IMR-90 (cell line): ENCODE data around the gene NMT1. TPM values are rescaled to one million over a fixed set of nuclear protein-coding genes. Genes with fewer than 3 reads are reported as not detected.
A peak's percentile ranks its signal among the peaks of the same experiment; 100 is the strongest.

ENCODE experiments used
- ATAC-seq: fragments of 200-7000 bp; cut with Tn5 transposase; 2 replicates; pipeline ENCODE4 v1.9.1; 2020; ENCODE audit warnings: low read depth, mild to moderate bottlenecking, moderate library complexity
- BruUV-seq: library from RNA; stranded (reverse); fragments of 400-500 nt; replicated peaks from 2 replicates; lab custom pipeline; 2021; lab: Mats Ljungman, UMichigan
- CTCF ChIA-PET: fragments of 300-600 bp; formaldehyde crosslinking; extraction: SDS; loops from one replicate; lab custom pipeline; 2021; ENCODE audit warnings: antibody characterized with exemption; lab: Yijun Ruan, JAX
- POLR2A ChIA-PET: fragments of 300-600 bp; sonication (Branson Sonifier 250); formaldehyde crosslinking; loops from one replicate; lab custom pipeline; 2022; ENCODE audit warnings: antibody characterized with exemption; ENCODE audit not compliant: unreplicated experiment; lab: Charles Lee
- DNase-seq: peaks from one replicate; pipeline ENCODE4 v3.0.0; 2013
- H2AFZ ChIP-seq: replicated peaks from 2 replicates; pipeline ENCODE3; 2013; ENCODE audit warnings: low read length, mild to moderate bottlenecking; ENCODE audit not compliant: poor library complexity
- H2AK5ac ChIP-seq: 2 replicates; pipeline ENCODE4 v1.6.1; 2013; ENCODE audit warnings: low read depth, low read length, inconsistent platforms
- H2AK9ac ChIP-seq: replicated peaks from 2 replicates; pipeline ENCODE3; 2013; ENCODE audit warnings: mild to moderate bottlenecking, low read depth, low read length, moderate library complexity; ENCODE audit not compliant: poor library complexity
- H2BK120ac ChIP-seq: 2 replicates; pipeline ENCODE4 v1.6.1; 2013; ENCODE audit warnings: low read depth, low read length, inconsistent platforms
- H2BK15ac ChIP-seq: 3 replicates; pipeline ENCODE4 v1.6.1; 2013; ENCODE audit warnings: low read depth, low read length, inconsistent platforms
- H2BK20ac ChIP-seq: 2 replicates; pipeline ENCODE4 v1.6.1; 2013; ENCODE audit warnings: low read depth, mild to moderate bottlenecking, inconsistent platforms, low read length, moderate library complexity
- H2BK5ac ChIP-seq: 2 replicates; pipeline ENCODE4 v1.6.1; 2013; ENCODE audit warnings: mild to moderate bottlenecking, low read depth, low read length, inconsistent platforms; ENCODE audit not compliant: poor library complexity, severe bottlenecking
- H3K14ac ChIP-seq: replicated peaks from 2 replicates; pipeline ENCODE4 v1.6.1; 2013; ENCODE audit warnings: low read depth, low read length, inconsistent platforms
- H3K18ac ChIP-seq: 2 replicates; pipeline ENCODE4 v1.6.1; 2013; ENCODE audit warnings: low read depth, low read length, control low read depth
- H3K23ac ChIP-seq: 2 replicates; pipeline ENCODE4 v1.6.1; 2013; ENCODE audit warnings: low read depth, low read length, inconsistent platforms
- H3K27ac ChIP-seq: 2 replicates; pipeline ENCODE4 v1.5.1; 2013; ENCODE audit warnings: mild to moderate bottlenecking, control low read depth, low read length; ENCODE audit not compliant: insufficient read depth
- H3K27me3 ChIP-seq: 2 replicates; pipeline ENCODE4 v1.6.1; 2013; ENCODE audit warnings: low read length; ENCODE audit not compliant: control insufficient read depth, insufficient read depth
- H3K36me3 ChIP-seq: 2 replicates; pipeline ENCODE4 v1.6.1; 2013; ENCODE audit warnings: low read length, mixed read lengths; ENCODE audit not compliant: control insufficient read depth, insufficient read depth
- H3K4ac ChIP-seq: 2 replicates; pipeline ENCODE4 v1.6.1; 2013; ENCODE audit warnings: low read depth, low read length, inconsistent platforms
- H3K4me1 ChIP-seq: 2 replicates; pipeline ENCODE4 v1.6.1; 2013; ENCODE audit warnings: low read length, mixed read lengths; ENCODE audit not compliant: control insufficient read depth, insufficient read depth
- H3K4me2 ChIP-seq: 2 replicates; pipeline ENCODE4 v1.6.1; 2013; ENCODE audit warnings: low read depth, mild to moderate bottlenecking, control low read depth, low read length, moderate library complexity
- H3K4me3 ChIP-seq: 2 replicates; pipeline ENCODE4 v1.5.1; 2013; ENCODE audit warnings: low read depth, mild to moderate bottlenecking, control low read depth, low read length, moderate library complexity; ENCODE audit not compliant: insufficient read depth
- H3K56ac ChIP-seq: 2 replicates; pipeline ENCODE4 v1.6.1; 2013; ENCODE audit warnings: low read length, inconsistent platforms; ENCODE audit not compliant: insufficient read depth; ENCODE audit errors: extremely low read depth
- H3K79me1 ChIP-seq, 2 experiments: 2 replicates each; pipeline ENCODE4 v1.6.1; 2013; ENCODE audit warnings: low read length in 2 of 2, inconsistent platforms in 1 of 2, low read depth in 1 of 2
- H3K9ac ChIP-seq: 2 replicates; pipeline ENCODE4 v1.6.1; 2013; ENCODE audit warnings: low read depth, low read length, control low read depth
- H3K9me1 ChIP-seq: 2 replicates; pipeline ENCODE4 v1.6.1; 2013; ENCODE audit warnings: low read length, inconsistent platforms; ENCODE audit not compliant: insufficient read depth
- H3K9me3 ChIP-seq: 2 replicates; pipeline ENCODE4 v1.6.1; 2013; ENCODE audit warnings: low read length; ENCODE audit not compliant: control insufficient read depth, insufficient read depth
- H4K20me1 ChIP-seq: 2 replicates; pipeline ENCODE4 v1.6.1; 2013; ENCODE audit warnings: low read length, inconsistent platforms; ENCODE audit not compliant: insufficient read depth
- H4K5ac ChIP-seq: 2 replicates; pipeline ENCODE4 v1.6.1; 2013; ENCODE audit warnings: mild to moderate bottlenecking, low read depth, low read length, control low read depth
- H4K8ac ChIP-seq, 2 experiments: 2 replicates each; pipeline ENCODE4 v1.6.1; 2013; ENCODE audit warnings: low read depth in 2 of 2, low read length in 2 of 2, control low read depth in 1 of 2, inconsistent platforms in 1 of 2
- H4K91ac ChIP-seq: 2 replicates; pipeline ENCODE4 v1.6.1; 2013; ENCODE audit warnings: low read depth, low read length, inconsistent platforms; ENCODE audit not compliant: insufficient read depth
- BHLHE40 ChIP-seq: fragments of 150-350 bp; IDR thresholded peaks from 2 replicates; pipeline ENCODE4 v1.6.1; 2016; ENCODE audit warnings: mild to moderate bottlenecking, low read depth, low read length
- CEBPB ChIP-seq: IDR thresholded peaks from 2 replicates; pipeline ENCODE4 v1.6.1; 2012; ENCODE audit warnings: low read depth, low read length, improper control_type of control experiment
- CHD1 ChIP-seq: IDR thresholded peaks from 2 replicates; pipeline ENCODE4 v1.6.1; 2012; ENCODE audit warnings: low read depth, low read length, improper control_type of control experiment
- CTCF ChIP-seq: conservative IDR thresholded peaks from 2 replicates; pipeline ENCODE4 v1.5.1; 2012; ENCODE audit warnings: mild to moderate bottlenecking, low read depth, low read length, improper control_type of control experiment
- FOS ChIP-seq: fragments of 150-350 bp; IDR thresholded peaks from 2 replicates; pipeline ENCODE4 v1.6.1; 2016; ENCODE audit warnings: low read depth, low read length
- MAFK ChIP-seq: IDR thresholded peaks from 2 replicates; pipeline ENCODE4 v1.6.1; 2012; ENCODE audit warnings: low read depth, low read length, improper control_type of control experiment
- MAZ ChIP-seq: IDR thresholded peaks from 2 replicates; pipeline ENCODE4 v1.6.1; 2012; ENCODE audit warnings: low read depth, mild to moderate bottlenecking, low read length, improper control_type of control experiment, moderate library complexity, borderline replicate concordance
- MXI1 ChIP-seq: IDR thresholded peaks from 2 replicates; pipeline ENCODE4 v1.6.1; 2012; ENCODE audit warnings: low read depth, mild to moderate bottlenecking, low read length, moderate library complexity, borderline replicate concordance
- NFE2L2 ChIP-seq: fragments of 150-350 bp; IDR thresholded peaks from 2 replicates; pipeline ENCODE4 v1.6.1; 2016; ENCODE audit warnings: low read depth, mild to moderate bottlenecking, low read length
- POLR2A ChIP-seq: IDR thresholded peaks from 2 replicates; pipeline ENCODE4 v1.6.1; 2012; ENCODE audit warnings: mild to moderate bottlenecking, low read depth, low read length
- RAD21 ChIP-seq: IDR thresholded peaks from 2 replicates; pipeline ENCODE4 v1.6.1; 2012; ENCODE audit warnings: low read length, improper control_type of control experiment
- RCOR1 ChIP-seq: IDR thresholded peaks from 2 replicates; pipeline ENCODE4 v1.6.1; 2012; ENCODE audit warnings: mild to moderate bottlenecking, low read length, improper control_type of control experiment; ENCODE audit not compliant: insufficient replicate concordance
- RFX5 ChIP-seq: IDR thresholded peaks from 2 replicates; pipeline ENCODE4 v1.8.0; 2012; ENCODE audit warnings: low read depth, mild to moderate bottlenecking, low read length, moderate library complexity
- USF2 ChIP-seq: fragments of 150-350 bp; IDR thresholded peaks from 2 replicates; pipeline ENCODE4 v1.6.1; 2017; ENCODE audit warnings: mild to moderate bottlenecking, antibody characterized with exemption, low read length, low read depth
- WGBS, 2 experiments: methylation state at CpG; one replicate each; pipeline versions ENCODE4 v1.1.5 to v1.1.7; 2013; ENCODE audit warnings: missing lambda C conversion rate in 2 of 2; ENCODE audit not compliant: insufficient read length in 1 of 2; ENCODE audit errors: extremely low coverage in 2 of 2; 5-methylcytosine and 5-hydroxymethylcytosine counted together
- dilution Hi-C: fragments of 300-500 bp; cut with HindIII; formaldehyde crosslinking; loops from one replicate; pipeline ENCODE4 v1.14.3; 2018; ENCODE audit warnings: low sequenced_read_pairs; ENCODE audit not compliant: unreplicated experiment
- in situ Hi-C: fragments of 300-500 bp; cut with MboI; formaldehyde crosslinking; loops from 3 replicates; pipeline ENCODE4 v1.14.3; 2019; ENCODE audit warnings: low sequenced_read_pairs, inconsistent platforms, mixed read lengths
- intact Hi-C: fragments of 100-400 bp; cut with micrococcal nuclease; formaldehyde crosslinking; loops from 2 replicates; pipeline ENCODE4 v1.10.0; 2022
- polyA plus RNA-seq, 3 experiments: library from polyadenylated mRNA; depleted of rRNA; stranded (reverse); fragments of >200 nt; gene quantifications; 2 replicates each; pipeline ENCODE4 v1.2.3, GENCODE V29; 2012; ENCODE audit warnings: low replicate concordance in 1 of 3
- total RNA-seq: library from RNA; depleted of rRNA; stranded (reverse); fragments of >200 nt; gene quantifications from 2 replicates; pipeline ENCODE4 v1.2.3, GENCODE V29; 2012
- TF ChIP-seq, protein P1 (sequence below): fragments of 150-350 bp; IDR thresholded peaks from 2 replicates; pipeline ENCODE4 v1.6.1; 2016; ENCODE audit warnings: low read depth, mild to moderate bottlenecking, low read length, moderate library complexity, borderline replicate concordance

The NMT1 gene
- total and polyA plus RNA-seq, 2 of the 4 experiments (the other 2 are of a cell fraction), result 38.0 to 60.6 TPM

DNA sequence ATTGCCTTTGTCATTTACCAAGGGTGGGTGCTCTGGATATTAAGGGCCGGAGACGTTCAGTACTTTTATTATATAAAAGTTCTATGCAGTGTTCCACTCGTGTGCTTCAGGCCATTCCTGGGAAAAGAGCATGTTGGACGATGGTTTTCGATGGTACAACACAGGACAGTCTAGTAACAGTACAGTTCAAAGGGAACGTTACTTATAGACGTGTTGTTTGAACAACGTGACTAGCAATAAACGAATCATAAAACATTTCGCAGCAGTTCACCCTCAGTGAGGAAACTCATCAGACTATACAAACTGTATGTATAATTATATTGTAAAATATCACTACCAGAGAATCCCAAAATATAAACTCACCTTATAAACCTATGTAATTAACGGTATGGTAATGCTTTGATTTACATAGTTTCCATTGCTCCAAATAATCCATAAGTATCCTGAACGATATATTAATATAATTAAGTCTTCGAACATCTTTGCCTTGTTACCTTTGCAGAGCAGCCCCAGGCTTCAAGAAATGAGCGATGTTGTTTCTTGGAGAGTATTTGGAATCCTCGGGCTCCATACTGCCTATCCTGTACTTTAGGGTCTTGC lies 589 bp downstream of the NMT1 start:
- Histone ChIP-seq H3K4ac (peak overlapping the region; percentile 95), H3K4me2 (peak overlapping the region; percentile 84), H3K23ac (peak overlapping the region; percentile 97), H2AFZ (peak overlapping the region; percentile 99), H4K5ac (peak overlapping the region; percentile 78), H3K79me1 (peaks cover 20 to 68% of the 10 kb centered on the region in 2 experiments), H3K4me1 (peaks cover 6% of the 10 kb centered on the region; the same call in 1 of the 2 replicates), H3K18ac (no peak overlapping the region), H3K27me3 (no peaks in the 10 kb centered on the region), H2AK5ac (peak overlapping the region; percentile 98; the same call in 1 of the 2 replicates), H2BK20ac (no peak overlapping the region), H3K9ac (peak overlapping the region; percentile 94), H2BK5ac (peak overlapping the region; percentile 73), H3K36me3 (no peaks in the 10 kb centered on the region), H2AK9ac (peak overlapping the region; percentile 63), H3K14ac (peak overlapping the region; percentile 98), H4K8ac (peak overlapping the region; percentile 93 to 98), H3K9me1 (no peaks in the 10 kb centered on the region; the same call in 1 of the 2 replicates), H3K9me3 (no peaks in the 10 kb centered on the region), H2BK120ac (peak overlapping the region; percentile 63), H3K27ac (peak overlapping the region; percentile 54), H4K20me1 (peaks cover 12% of the 10 kb centered on the region), H3K4me3 (peak overlapping the region; percentile 66), H2BK15ac (peak overlapping the region; percentile 17; the same call in 1 of the 3 replicates), H4K91ac (peak overlapping the region; percentile 94), H3K56ac (peak overlapping the region; percentile 73)
- BruUV-seq, result TSS peak; percentile 75
- no CpG with 5 or more reads among the region's 15 CpGs for WGBS, 2 experiments
- DNase-seq, result no peak
- in situ Hi-C loops (no loop called here), dilution Hi-C loops (no loop called here), intact Hi-C loops (loop anchor here (2.0 kb wide), 1 partner anchor 31 kb away; no protein-coding TSS in a partner anchor)
- ChIA-PET POLR2A (interaction anchor here (0.6 to 1.5 kb wide), 7 partner anchors 8 to 90 kb away, joined by 3 to 19 read pairs (median 4); partner anchors contain the start of gene DCAKD), CTCF (no interaction called here)
- ATAC-seq, result no peak
- TF ChIP-seq RAD21 (no peak), CTCF (no peak), CEBPB (no peak), CHD1 (no peak), NFE2L2 (no peak), POLR2A (no peak), MAFK (no peak), FOS (no peak), MAZ (no peak), USF2 (no peak), MXI1 (no peak), BHLHE40 (no peak), RCOR1 (no peak), RFX5 (no peak)
- TF ChIP-seq, protein P1, sequence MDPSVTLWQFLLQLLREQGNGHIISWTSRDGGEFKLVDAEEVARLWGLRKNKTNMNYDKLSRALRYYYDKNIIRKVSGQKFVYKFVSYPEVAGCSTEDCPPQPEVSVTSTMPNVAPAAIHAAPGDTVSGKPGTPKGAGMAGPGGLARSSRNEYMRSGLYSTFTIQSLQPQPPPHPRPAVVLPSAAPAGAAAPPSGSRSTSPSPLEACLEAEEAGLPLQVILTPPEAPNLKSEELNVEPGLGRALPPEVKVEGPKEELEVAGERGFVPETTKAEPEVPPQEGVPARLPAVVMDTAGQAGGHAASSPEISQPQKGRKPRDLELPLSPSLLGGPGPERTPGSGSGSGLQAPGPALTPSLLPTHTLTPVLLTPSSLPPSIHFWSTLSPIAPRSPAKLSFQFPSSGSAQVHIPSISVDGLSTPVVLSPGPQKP, result no peak
